ENCODE results near the gene KIF26B. TPM values are rescaled to one million over a fixed set of nuclear protein-coding genes. Genes with fewer than 3 reads are reported as not detected.

Gene KIF26B
- total RNA-seq, 1 donor from 2014 or later: 2.1 TPM

- Histone ChIP-seq H3K4me3 (ENCODE audit: low read depth, low read length) (no peak overlapping the region), H3K36me3 (ENCODE audit: control insufficient read depth, insufficient read depth, low read length) (no peaks in the 10 kb centered on the region), H3K27me3 (ENCODE audit: control insufficient read depth, insufficient read depth, low read length) (no peaks in the 10 kb centered on the region)
- FAIRE-seq: no peak
- DNase-seq (ENCODE audit: low read depth): no peak
- TF ChIP-seq CTCF (IDR thresholded peaks at IDR 0.05; ENCODE audit: insufficient read depth, low read length, severe bottlenecking): no peak
These were observed 532.4 kb downstream of the KIF26B start for GRCh38 chr1:245687152-245687635.

GRCh38 chr1:245687636-245688535, 533.1 kb downstream of the KIF26B start:
- no peak for TF ChIP-seq CTCF (IDR thresholded peaks at IDR 0.05; ENCODE audit: insufficient read depth, low read length, severe bottlenecking)
- Histone ChIP-seq H3K4me3 (ENCODE audit: low read depth, low read length) (no peak overlapping the region), H3K36me3 (ENCODE audit: control insufficient read depth, insufficient read depth, low read length) (no peaks in the 10 kb centered on the region), H3K27me3 (ENCODE audit: control insufficient read depth, insufficient read depth, low read length) (no peaks in the 10 kb centered on the region)
- no peak for DNase-seq (ENCODE audit: low read depth)
- FAIRE-seq: no peak

- FAIRE-seq (no peak), DNase-seq (ENCODE audit: low read depth) (no peak)
- H3K36me3 ChIP-seq (ENCODE audit: control insufficient read depth, insufficient read depth, low read length): no peaks in the 10 kb centered on the region
- H3K4me3 ChIP-seq (ENCODE audit: low read depth, low read length): no peak overlapping the region
- no peaks in the 10 kb centered on the region for H3K27me3 ChIP-seq (ENCODE audit: control insufficient read depth, insufficient read depth, low read length)
- TF ChIP-seq CTCF (IDR thresholded peaks at IDR 0.05; ENCODE audit: insufficient read depth, low read length, severe bottlenecking): no peak
These were observed 534.0 kb downstream of the KIF26B start for GRCh38 chr1:245688536-245689453.

GRCh38 chr1:245690156-245690690, 535.4 kb downstream of the KIF26B start:
- DNase-seq (ENCODE audit: low read depth): no peak
- TF ChIP-seq CTCF (IDR thresholded peaks at IDR 0.05; ENCODE audit: insufficient read depth, low read length, severe bottlenecking): no peak
- no peak for FAIRE-seq
- H3K4me3 ChIP-seq (ENCODE audit: low read depth, low read length): no peak overlapping the region
- no peaks in the 10 kb centered on the region for H3K36me3 ChIP-seq (ENCODE audit: control insufficient read depth, insufficient read depth, low read length)
- no peaks in the 10 kb centered on the region for H3K27me3 ChIP-seq (ENCODE audit: control insufficient read depth, insufficient read depth, low read length)

GRCh38 chr1:245690946-245691541, 536.3 kb downstream of the KIF26B start:
- Histone ChIP-seq H3K4me3 (ENCODE audit: low read depth, low read length) (no peak overlapping the region), H3K27me3 (ENCODE audit: control insufficient read depth, insufficient read depth, low read length) (no peaks in the 10 kb centered on the region), H3K36me3 (ENCODE audit: control insufficient read depth, insufficient read depth, low read length) (no peaks in the 10 kb centered on the region)
- DNase-seq (ENCODE audit: low read depth) (no peak), FAIRE-seq (no peak)
- TF ChIP-seq CTCF (IDR thresholded peaks at IDR 0.05; ENCODE audit: insufficient read depth, low read length, severe bottlenecking): no peak

Data from bronchial epithelial cell (primary cell).